T-helper 2 cell (primary cell): Measurements from ENCODE around the gene LEF1.

Experiments
- DNase-seq, 5 experiments: peaks; one replicate each; pipeline versions ENCODE4 v3.0.0 to v3.0.0-alpha.2; 2012 to 2022

Gene LEF1

DNA sequence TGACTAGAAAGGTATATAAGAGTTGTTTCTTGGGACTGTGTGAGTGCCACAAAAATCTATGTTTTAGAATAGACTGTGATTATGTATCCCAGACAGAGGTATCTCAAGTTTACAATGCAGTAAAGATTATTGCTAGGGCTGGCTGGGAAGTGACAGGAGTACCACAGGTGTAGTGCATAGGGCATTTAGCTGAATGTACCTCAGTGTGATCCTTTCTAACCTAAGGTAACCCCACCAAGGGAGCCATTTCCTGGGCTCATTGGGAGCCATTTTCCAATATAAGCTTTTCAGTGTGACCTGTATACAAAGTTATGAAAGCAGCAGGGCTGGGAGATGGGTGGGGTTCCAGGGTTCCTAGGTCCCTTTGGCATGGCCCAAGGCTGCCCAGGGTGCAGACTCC is 6.1 kb upstream of the LEF1 start:
- DNase-seq: no peak

DNA sequence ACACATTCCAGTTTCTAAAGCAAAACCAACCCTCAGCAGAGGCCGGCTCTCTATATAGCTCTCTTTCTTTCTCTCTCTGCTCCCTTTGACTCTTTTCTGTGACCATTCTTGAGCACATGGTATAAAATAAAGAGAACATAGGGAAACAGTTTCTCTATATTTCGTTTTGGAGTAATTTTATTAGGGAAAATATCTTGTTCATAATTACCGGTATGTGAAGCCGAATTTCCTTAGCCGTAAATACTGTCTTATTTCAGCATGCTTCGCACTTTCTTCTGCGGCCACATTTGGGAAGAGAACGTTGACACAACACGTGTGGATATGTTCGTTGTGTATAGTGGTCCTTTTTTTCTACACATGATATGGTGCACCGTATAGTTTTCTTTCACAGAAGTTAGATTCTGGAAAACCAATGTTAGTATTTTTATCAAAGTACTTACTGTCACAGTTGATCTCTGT is 4.9 kb upstream of the LEF1 start:
- DNase-seq: no peak

DNA sequence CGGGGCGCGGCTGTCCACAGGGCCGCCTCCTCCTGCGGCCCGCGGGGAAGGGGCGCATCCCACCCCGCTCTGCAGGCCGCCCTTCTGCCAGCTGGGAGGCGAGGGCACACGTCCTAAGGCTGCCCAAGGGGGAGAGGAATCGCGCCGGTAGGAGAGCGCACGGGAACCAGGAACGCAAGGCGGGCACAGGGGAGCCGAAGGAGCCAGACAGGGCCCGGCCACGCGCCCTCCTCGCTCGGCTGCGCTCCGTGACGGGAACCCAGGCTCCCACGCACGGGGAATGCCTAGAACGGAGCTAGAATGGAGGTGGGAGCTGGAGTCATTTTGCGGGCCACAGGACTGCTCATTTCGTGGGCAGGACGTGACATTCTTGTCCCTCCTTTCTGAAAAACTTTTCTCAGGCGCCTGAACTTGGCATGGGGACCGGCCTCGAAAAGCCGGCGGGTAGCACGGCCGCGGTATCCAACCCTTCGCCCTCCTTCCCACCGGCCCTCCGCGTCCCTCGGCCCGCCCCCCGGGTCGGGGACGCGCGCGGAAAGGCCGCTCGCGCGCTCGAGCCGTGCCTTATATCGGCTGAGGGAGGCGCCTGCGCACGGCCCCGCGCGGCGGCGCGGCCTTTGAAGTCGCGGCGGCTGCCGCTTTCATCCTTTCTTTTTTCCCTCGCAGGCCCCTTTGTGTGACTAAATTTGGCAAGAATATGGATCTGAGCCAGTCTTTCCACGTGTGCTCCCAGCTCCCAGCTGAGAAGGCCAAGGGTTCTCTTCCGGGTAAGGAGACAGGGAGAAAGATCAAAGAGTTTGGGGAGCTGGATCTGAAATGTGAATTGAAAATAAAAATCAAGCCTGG is 4.2 kb upstream of the LEF1 start:
- peak; percentile 50 to 69 (median 58) for DNase-seq

DNA sequence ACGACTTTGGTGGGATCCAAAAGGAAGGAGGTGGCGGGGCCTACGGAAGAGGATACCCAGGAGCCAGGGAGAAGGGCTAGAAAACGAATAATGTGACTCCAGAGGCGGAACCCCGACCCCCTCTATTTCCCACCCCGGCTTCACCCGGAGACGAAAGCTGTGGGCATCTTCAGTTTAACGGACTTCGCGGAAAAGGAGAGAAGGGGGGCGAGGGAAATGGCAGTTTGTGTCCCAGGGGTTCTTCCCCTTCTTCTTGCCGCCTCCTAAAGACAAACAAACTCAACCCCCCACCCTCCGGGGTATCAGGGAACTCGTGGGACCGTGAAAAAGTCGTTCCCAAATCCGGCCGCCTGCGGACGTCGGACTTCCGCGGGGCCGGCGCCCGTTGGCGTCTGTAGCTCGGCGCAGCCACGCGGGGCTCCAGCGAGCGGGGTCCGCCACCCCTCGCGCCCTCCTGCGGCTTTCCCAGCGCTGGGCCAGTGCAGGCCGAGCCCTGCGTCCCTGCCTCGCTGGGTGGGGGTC is 3.6 kb upstream of the LEF1 start:
- DNase-seq: peak in 2 of 5 experiments; percentile 5 to 24

DNA sequence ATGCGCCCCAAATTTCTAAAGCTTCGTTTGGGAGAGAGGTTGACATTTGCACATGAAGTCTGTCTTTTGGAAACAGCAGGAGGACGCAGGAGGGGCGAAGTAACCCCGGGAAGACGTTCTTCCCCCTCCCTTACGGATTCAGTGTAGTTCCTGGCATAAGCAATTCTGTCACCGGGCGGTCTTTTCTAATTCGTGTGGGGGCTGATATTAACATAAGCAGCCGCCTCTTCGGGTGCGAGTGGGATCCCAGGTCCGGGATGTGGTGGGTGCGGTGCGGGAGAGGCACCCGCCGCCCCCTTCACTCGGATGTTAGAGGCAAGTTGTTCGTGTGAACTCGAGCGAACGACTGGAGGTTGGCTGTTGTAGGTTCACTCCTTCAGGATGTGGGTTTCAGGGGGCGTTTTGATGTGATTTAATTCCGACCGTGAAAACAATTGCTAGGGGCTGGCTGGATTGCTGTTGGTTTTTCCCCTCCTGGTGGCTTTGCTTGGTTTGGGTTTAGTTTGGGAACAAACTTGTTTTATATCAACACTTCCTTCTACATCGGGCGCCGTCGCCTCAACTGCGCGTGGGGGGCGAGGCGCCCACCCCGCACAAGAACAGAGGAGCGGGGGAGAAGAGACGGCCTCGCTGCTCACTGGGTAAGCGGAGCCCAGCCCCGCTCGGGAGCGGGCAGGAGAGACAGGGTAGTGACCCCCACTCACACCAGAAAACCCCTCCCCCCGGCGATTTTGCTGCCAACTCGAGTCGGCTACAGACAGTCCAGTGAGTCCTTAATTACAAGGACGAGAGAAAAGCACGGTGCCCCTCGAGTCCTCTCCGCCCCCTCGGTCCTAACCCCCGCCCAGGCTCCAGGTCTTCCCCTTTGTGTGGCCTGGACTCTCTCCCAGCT is 2.9 kb upstream of the LEF1 start:
- peak in 4 of 5 experiments; percentile 28 to 84 (median 59) for DNase-seq

DNA sequence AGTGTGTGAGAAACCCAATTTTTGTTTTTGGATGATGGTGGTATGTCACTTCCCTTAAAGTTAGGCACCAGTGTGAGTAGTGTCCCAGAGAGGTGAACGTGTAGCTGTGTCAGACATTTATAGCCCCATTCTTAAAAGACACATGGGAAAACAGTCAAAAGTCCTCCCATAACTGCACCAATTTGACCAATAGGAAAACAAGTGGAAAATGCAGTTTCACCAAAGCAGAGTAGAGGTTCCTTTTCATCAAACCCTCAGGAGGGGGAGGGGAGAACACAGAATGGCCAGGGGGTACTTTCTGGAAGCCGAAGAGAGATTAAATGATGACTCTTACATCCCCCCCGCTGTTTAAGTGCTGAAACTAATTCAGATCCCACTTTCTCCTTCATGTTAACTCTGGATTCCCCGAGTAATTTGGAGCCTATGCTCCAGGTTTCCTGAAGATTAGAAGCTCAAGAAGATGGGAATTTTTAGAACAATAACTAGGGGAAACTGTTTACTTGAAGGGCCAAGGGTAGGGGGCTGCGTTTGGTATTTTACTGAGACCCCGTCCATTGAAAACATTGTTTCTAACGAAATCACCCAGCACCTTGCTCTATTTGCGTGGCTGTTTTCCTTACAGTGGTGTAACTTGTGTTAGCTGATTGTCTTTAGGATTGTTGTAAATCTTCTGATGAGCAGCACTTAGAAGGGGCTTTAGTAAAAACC is 2.1 kb upstream of the LEF1 start:
- DNase-seq: no peak

DNA sequence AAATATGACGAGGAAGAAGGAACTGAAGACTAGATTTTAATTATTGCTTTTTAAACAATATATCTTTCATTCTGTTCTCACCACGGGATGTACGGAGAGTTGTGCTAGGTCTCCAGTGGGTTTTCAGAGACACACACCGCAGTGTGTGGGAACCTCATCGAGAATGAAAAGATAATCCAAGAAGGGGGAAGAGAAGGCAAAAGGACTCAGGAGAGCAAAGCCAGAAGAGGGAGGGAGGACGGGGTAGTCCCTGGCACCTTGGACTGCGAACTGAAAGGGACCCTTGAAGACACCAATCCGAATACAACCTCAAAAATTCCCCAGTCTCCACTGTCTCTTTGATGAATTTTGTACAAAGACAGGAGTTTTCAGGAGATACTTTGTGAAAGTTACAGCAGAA is 932 bp upstream of the LEF1 start:
- DNase-seq: no peak

DNA sequence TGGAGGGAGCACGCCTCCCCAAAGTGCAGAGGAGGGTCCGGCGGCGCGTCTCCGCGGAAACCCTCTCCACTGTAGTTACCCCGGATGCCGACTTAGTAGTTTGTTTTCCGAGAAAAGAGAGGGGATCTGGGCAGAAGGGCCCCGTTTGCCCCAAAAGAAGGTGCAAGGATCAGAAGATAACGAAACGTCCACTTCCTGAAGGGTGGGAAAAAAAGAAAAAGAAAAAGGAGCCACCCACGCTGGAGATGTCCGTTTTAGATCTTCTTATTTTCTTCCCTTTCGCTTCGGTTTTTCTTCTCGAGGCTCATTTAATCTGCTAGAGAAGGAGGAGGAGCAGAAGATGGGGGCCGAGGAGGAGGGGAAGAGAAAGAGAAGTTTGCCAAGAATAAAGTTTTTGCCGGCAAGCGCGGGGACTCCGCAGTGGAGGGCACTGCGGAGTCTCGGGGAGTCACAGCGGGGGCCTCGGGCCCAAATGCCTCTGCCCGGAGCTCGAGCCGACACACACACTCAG is 517 bp downstream of the LEF1 start:
- peak in 3 of 5 experiments; percentile 13 to 61 (median 14) for DNase-seq

DNA sequence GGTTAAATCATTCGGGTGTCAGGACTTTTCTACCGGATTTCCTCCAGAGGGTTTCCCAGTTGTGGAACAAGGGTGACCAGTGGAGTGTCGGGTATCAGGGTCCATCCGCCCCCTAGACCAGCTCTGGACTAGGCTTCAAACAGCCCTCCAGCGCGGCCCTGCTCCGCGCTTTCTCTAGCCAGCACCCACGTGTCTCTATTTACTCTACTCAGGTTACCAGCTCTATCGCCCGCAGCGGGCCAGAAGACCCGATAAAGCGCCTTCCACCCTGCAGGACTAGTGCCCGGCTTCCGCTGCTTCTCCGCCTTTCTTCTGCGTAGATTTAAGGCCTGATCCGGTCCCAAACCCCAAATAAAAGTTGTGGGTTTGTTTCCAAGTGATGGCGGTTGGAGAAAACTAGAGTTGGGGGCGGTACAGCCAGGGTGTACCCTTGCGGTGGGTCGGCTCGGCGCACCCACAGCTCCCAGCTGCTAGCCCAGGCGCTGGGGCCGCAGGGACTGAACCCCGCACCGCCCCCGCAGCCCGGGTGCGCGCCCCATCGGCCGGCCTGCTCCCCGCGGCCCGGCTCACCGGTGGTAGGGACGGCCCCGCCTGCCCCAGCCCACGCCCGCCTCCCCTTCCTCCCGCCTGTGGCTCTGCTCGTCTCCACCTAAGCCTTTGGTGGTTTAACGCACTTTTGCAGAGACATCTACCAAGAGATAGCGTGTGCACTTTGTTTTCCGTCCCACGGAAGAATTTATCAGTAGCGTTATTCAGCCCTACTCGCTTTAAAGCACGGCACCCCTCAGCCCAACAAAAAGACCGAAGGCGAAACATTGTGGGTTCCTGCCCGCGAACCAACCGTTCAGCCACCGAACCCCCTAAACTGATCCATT is 2.1 kb downstream of the LEF1 start:
- peak in 4 of 5 experiments; percentile 27 to 76 (median 52) for DNase-seq

DNA sequence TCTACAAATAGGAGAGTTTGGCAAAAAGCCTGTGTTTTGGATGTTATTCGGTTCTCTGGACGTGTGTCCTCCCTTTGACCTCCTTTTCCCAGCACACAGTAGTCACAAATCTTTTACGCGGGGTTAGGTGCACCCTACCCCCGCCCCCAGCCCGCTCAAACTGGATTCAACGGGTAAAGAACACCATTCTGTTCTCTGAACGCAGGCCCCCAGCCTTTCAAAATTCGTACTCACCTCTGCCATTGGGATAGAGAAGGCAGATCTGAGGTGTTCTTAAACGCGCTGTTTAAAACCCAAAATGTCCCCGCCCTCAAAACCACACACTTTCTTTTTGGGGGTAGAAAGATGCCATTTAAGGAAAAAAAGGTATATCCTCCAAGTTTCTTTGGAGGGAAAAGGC is 2.7 kb downstream of the LEF1 start:
- peak in 4 of 5 experiments; percentile 16 to 59 (median 20) for DNase-seq

DNA sequence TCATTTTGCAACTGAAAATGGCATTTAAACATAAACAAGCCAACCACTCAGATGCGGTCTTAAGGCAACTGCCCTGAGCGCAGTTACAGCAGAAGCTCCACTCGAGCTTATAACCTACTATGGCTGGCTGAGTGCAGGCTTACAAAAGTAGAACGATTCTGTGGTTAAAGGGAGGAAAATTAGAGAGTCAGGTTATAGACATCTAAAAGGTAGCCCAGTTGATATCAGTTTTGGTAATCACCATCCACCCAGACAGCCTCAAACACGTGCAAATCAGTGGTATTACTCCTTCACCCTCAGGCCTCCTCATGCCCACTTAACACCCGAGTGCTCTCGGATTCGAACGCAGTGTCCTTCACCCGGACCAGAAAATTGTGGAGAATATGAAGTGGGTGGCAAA is 3.1 kb downstream of the LEF1 start:
- peak in 1 of 5 experiments; percentile 73 for DNase-seq

DNA sequence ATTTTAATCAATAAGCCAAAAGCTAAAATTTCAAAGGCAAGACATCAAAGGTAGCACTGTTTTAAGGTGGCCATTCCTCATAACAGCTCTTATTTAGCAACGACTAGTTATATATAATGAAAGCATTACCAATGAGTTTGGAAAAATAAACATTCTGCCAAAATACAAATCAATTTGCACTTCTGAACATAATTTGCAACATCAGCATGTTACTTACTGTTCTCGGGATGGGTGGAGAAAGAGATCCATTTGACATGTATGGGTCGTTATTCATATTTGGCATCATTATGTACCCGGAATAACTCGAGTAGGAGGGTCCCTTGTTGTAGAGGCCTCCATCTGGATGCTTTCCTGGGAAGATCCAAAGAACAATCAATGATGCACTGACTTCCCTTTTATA is 5.4 kb downstream of the LEF1 start:
- DNase-seq: no peak

DNA sequence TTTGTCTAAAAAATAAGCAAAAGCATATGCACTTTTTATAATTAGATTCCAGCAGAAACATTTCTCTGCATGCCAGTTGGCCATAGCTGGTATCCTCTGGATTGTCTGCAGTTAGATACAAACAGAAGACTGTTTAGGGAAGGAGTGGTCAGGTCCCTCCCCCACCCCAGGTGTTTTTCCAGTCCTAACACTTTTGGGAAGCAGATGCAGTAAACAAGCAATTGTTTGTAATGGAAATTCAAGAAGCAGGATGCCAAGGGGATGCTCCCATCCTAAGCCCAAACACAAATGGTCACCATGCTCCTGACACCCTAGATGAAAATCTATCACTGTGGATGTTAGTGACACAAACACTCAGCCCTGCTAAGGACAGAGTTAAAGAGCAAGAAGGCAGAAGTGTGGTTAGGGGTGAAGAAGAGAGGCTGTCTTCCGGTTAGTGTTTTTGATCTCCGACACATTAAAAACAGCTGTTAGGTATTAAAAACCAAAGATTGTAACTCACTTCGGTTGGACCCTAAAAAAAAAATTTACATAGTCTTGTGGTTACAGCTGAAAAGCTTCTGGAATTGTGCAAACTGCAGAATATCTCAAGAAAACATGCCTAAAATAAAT is 7.9 kb downstream of the LEF1 start:
- peak in 2 of 5 experiments; percentile 9 to 68 for DNase-seq

DNA sequence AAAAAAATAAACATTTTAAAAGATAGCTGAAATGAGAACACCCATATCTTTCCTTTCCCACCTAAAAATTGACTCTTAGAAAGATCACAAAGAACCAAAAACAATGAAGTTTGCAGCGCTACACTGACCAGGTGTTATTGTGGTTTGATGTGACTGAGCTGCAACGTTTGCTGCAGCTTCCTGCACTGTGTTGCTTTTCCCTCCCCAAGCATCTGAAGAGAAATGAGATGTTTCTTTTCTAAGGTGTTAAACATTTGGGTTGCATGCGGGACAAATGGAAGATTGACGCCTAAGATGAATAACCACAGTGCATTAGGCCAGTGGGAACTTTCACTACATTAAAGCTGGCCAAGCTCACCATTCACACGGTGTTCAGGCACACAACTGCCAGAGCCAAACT is 8.9 kb downstream of the LEF1 start:
- peak in 1 of 5 experiments; percentile 55 for DNase-seq

DNA sequence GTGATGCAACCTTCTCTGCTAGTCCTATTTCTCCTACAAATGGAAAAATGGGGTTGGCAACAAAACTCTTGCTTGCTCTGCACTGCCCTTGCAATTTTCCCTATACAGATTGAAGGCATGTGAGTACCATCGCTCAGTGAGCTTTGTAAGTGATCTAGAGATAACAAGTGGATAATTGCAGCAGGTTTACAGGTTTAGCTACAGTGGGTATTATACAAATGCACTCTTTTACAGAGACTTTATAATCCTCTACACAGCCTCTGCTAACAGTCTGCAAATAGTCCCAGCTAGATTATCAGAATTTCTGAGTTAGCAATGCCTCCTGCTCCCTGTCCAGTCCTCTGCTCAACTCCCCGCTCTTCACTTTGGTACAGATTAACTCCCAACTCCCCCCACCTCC is 11.1 kb downstream of the LEF1 start:
- no peak for DNase-seq

DNA sequence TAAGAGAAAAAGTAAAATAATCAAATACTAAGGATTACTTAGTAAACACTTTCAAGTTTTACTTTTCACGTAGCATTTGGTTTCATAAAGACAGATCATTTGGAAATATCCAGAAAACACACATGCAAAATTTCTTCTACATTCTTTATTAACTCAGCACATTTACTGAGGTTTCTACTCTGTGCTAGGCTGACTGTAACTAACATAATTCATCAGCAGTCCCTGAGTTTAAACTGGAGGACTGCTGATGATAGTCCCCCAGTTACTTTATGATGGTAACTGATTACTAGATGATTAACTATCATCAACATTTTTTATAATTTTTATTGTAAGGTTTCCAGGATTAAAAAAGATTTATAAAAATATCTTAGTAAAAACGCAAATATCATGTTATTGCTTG is 12.3 kb downstream of the LEF1 start:
- DNase-seq: no peak

DNA sequence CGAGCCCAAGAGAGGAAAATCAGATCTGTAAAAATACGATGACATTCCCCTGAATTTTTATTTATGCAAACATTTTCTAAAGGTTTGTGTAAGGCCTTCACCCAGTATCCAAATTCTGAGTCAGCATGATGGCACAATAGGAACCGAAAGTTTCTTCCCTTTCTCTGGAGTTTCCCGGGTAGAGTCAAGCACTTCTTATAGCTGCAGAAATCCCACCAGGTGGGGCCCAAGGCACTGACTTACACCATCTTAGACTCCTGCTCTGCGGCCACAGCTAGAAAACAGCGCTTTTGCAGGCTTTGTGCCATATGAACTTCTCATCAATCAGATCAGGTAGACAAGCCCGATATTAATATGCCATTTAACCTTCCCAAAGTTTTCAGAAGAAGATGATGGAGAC is 13.4 kb downstream of the LEF1 start:
- peak in 1 of 5 experiments; percentile 23 for DNase-seq

DNA sequence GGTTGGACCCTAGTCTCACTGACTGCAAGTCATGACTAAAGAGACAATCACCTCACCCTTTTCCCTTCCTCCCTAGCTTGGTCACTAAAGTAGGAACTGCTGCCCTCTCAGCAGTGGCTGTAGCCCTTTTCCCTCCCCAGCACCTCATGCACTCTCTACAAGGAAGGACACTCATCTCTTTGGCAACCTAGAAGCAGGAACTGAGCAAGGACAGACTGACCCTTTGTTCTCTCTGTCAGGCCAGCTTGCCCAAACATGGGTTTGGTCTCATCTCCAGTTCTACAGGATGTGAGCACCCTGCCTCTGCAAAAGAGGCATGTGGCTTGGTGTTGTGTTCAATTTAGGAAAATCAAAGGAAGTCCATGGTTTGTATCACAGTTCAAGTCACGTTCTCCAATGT is 15.8 kb downstream of the LEF1 start:
- no peak for DNase-seq

DNA sequence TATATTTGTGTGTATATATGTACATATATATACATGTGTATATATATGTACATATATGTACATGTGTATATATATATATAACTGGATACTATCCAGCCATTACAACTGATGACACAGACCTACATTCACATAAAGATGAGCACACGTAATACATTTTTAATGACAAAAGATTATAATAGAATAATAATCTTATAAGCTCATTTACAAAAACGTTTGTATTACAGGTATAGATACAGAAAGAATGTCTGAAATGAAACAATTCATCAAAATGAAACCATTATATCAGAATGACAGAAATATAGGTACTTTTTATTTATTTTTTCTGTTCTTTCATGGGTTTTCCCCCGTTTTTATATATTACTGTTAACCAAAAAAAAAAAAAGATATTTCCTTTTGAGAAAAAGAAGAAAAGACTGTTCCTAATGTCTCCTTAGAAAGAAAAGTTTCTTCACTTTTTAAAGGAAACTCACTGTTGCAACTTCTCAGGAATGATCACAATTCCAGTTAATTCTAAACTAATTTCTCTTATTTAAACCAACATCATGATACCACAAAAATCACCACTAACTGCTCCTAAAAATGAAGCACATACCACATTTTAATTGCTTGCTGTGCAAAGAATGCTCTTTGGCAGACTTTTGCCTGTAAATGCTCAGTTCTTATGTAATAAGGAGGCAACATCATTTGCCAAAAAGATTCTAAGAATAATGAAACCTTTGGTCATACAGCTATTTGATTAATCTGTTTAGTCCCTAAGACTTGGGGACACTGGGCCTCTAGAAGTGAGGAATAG is 18.9 kb downstream of the LEF1 start:
- no peak for DNase-seq

DNA sequence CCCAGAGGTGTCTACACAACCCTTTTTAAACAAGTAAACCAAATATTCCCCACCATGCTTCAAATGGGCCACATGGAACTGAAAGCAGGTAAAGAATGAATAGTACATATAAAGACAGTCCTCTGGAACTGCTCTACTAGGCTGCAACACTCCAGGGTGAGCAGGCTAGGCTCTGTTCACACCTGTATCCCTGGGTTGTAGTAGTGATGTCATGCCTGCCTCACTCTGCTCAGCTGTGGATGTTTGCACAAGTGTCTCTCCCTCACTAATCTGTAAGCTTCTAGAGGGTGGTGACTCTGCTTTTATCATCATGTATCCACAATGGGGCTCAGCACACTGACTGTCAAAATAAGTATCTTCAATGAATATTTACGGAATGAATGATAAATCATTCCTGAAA is 20.4 kb downstream of the LEF1 start:
- DNase-seq: peak in 1 of 5 experiments; percentile 30
